Neural cell (in vitro differentiated cells): Measurements from ENCODE around the gene WDR54. TPM values are rescaled to one million over a fixed set of nuclear protein-coding genes. Genes with fewer than 3 reads are reported as not detected.

ENCODE experiments used
- H2AFZ ChIP-seq: fragments of 200-600, 300-800 bp; sonication (generic), shearing (Covaris generic); 2 replicates; pipeline ENCODE4 v1.6.0; 2014; ENCODE audit warnings: low read depth, mild to moderate bottlenecking, antibody characterized with exemption, low read length, moderate library complexity
- H3F3A ChIP-seq: fragments of 200-600 bp; shearing (Covaris generic); 2 replicates; pipeline ENCODE4 v1.6.1; 2016; ENCODE audit warnings: mild to moderate bottlenecking, moderate library complexity, mixed read lengths, antibody characterized with exemption, low read length; ENCODE audit not compliant: insufficient read depth, poor library complexity, severe bottlenecking
- H3K27ac ChIP-seq: fragments of 200-600, 300-800 bp; sonication (generic), shearing (Covaris generic); 2 replicates; pipeline ENCODE4 v1.5.1; 2014; ENCODE audit warnings: mild to moderate bottlenecking, low read length, moderate library complexity
- H3K27me3 ChIP-seq: fragments of 300-800, 200-600 bp; sonication (generic), shearing (Covaris generic); 2 replicates; pipeline ENCODE4 v1.6.0; 2014; ENCODE audit warnings: mild to moderate bottlenecking, low read depth, low read length, moderate library complexity; ENCODE audit not compliant: insufficient read depth
- H3K36me3 ChIP-seq: fragments of 300-800, 200-600 bp; sonication (generic), shearing (Covaris generic); 2 replicates; pipeline ENCODE4 v1.5.1; 2014; ENCODE audit warnings: mild to moderate bottlenecking, antibody characterized with exemption, low read length, moderate library complexity; ENCODE audit not compliant: insufficient read depth
- H3K4me2 ChIP-seq: fragments of 300-800, 200-600 bp; sonication (generic), shearing (Covaris generic); 2 replicates; pipeline ENCODE4 v1.6.0; 2014; ENCODE audit warnings: mild to moderate bottlenecking, low read length
- H3K4me3 ChIP-seq: fragments of 300-800, 200-600 bp; sonication (generic), shearing (Covaris generic); 2 replicates; pipeline ENCODE4 v1.5.1; 2014; ENCODE audit warnings: mild to moderate bottlenecking, low read length, moderate library complexity
- H3K79me2 ChIP-seq: fragments of 200-600 bp; shearing (Covaris generic); replicated peaks from 2 replicates; pipeline ENCODE4 v1.6.0; 2014; ENCODE audit warnings: mild to moderate bottlenecking, low read length, moderate library complexity; ENCODE audit not compliant: insufficient read depth
- H3K9ac ChIP-seq: fragments of 300-800, 200-600 bp; sonication (generic), shearing (Covaris generic); 2 replicates; pipeline ENCODE4 v1.6.1; 2016; ENCODE audit warnings: mild to moderate bottlenecking, low read length, mixed read lengths
- H3K9me2 ChIP-seq: fragments of 200-600 bp; shearing (Covaris generic); 2 replicates; pipeline ENCODE4 v1.6.1; 2016; ENCODE audit warnings: mild to moderate bottlenecking, low read length, mixed read lengths; ENCODE audit not compliant: insufficient read depth
- H3K9me3 ChIP-seq: fragments of 200-600, 300-800 bp; sonication (generic), shearing (Covaris generic); 2 replicates; pipeline ENCODE4 v1.6.1; 2016; ENCODE audit warnings: mild to moderate bottlenecking, mixed run types, low read length, moderate library complexity, mixed read lengths
- H4K20me1 ChIP-seq: fragments of 200-600 bp; shearing (Covaris generic); 2 replicates; pipeline ENCODE4 v1.6.1; 2016; ENCODE audit warnings: mild to moderate bottlenecking, mixed run types; ENCODE audit not compliant: insufficient read depth
- CTCF ChIP-seq: fragments of 450-650 bp; IDR thresholded peaks from 2 replicates; pipeline ENCODE4 v1.5.1; 2014; ENCODE audit warnings: antibody characterized with exemption, mild to moderate bottlenecking, moderate library complexity; ENCODE audit not compliant: poor library complexity, severe bottlenecking
- EP300 ChIP-seq: fragments of 450-650 bp; conservative IDR thresholded peaks from 2 replicates; pipeline ENCODE4 v1.6.1; 2014; ENCODE audit warnings: antibody characterized with exemption, mild to moderate bottlenecking, moderate library complexity; ENCODE audit not compliant: poor library complexity, severe bottlenecking
- EZH2 ChIP-seq: fragments of 200-600, 300-800 bp; shearing (Covaris generic), sonication (generic); IDR thresholded peaks from 2 replicates; pipeline ENCODE4 v1.6.1; 2014; ENCODE audit warnings: antibody characterized with exemption, low read length, borderline replicate concordance, mild to moderate bottlenecking; ENCODE audit not compliant: insufficient read depth, poor library complexity, severe bottlenecking
- MXI1 ChIP-seq: fragments of 450-650 bp; conservative IDR thresholded peaks from 2 replicates; pipeline ENCODE4 v1.6.1; 2014; ENCODE audit warnings: antibody characterized with exemption, mild to moderate bottlenecking; ENCODE audit not compliant: poor library complexity, severe bottlenecking
- POLR2AphosphoS5 ChIP-seq: IDR thresholded peaks from 2 replicates; pipeline ENCODE4 v1.6.1; 2012
- RAD21 ChIP-seq: fragments of 450-650 bp; conservative IDR thresholded peaks from 2 replicates; pipeline ENCODE4 v1.6.1; 2014; ENCODE audit warnings: antibody characterized with exemption, mild to moderate bottlenecking, moderate library complexity
- REST ChIP-seq: IDR thresholded peaks from 2 replicates; pipeline ENCODE4 v1.6.1; 2012; ENCODE audit warnings: borderline replicate concordance
- SMC3 ChIP-seq: fragments of 450-650 bp; conservative IDR thresholded peaks from 2 replicates; pipeline ENCODE4 v1.6.1; 2014; ENCODE audit warnings: antibody characterized with exemption, mild to moderate bottlenecking, moderate library complexity; ENCODE audit not compliant: poor library complexity
- TAF1 ChIP-seq: IDR thresholded peaks from 2 replicates; pipeline ENCODE4 v1.6.1; 2012; ENCODE audit warnings: low read depth
- polyA plus RNA-seq: library from polyadenylated mRNA; depleted of rRNA; stranded (reverse); fragments of >200 nt; gene quantifications from 2 replicates; pipeline ENCODE4 v1.2.3, GENCODE V29; 2014

WDR54 gene
- polyA plus RNA-seq, 1 donor from 2014 or later: 110 TPM

- Histone ChIP-seq H3K9me2 (no peaks in the 10 kb centered on the region), H3K27ac (no peak overlapping the region), H4K20me1 (no peaks in the 10 kb centered on the region), H3K27me3 (no peaks in the 10 kb centered on the region), H3K36me3 (no peaks in the 10 kb centered on the region), H3K4me2 (no peak overlapping the region), H3K4me3 (no peak overlapping the region), H3K9ac (no peak overlapping the region), H3F3A (no peaks in the 10 kb centered on the region), H3K9me3 (no peaks in the 10 kb centered on the region), H2AFZ (no peak overlapping the region), H3K79me2 (peaks cover 93% of the 10 kb centered on the region)
- TF ChIP-seq EP300: no peak
- no peak for TF ChIP-seq EZH2
- no peak for TF ChIP-seq CTCF
- no peak for TF ChIP-seq REST
- no peak for TF ChIP-seq TAF1
- no peak for TF ChIP-seq MXI1
- no peak for TF ChIP-seq POLR2AphosphoS5
- no peak for TF ChIP-seq RAD21
- no peak for TF ChIP-seq SMC3
Observed at GRCh38 chr2:74384051-74384450, 37.5 kb upstream of the WDR54 start.

- H3K79me2 ChIP-seq: peaks cover 93% of the 10 kb centered on the region
- TF ChIP-seq TAF1: peak; percentile 30
- TF ChIP-seq EZH2: no peak
- TF ChIP-seq CTCF: no peak
- peak; percentile 81 for TF ChIP-seq REST
- no peak for TF ChIP-seq EP300
- TF ChIP-seq SMC3: peak; percentile 31
- TF ChIP-seq RAD21: no peak
- peak; percentile 73 for TF ChIP-seq POLR2AphosphoS5
- TF ChIP-seq MXI1: peak; percentile 60
- no peaks in the 10 kb centered on the region for H3F3A ChIP-seq
- H4K20me1 ChIP-seq: no peaks in the 10 kb centered on the region
- peak overlapping the region; percentile 89 for H3K4me2 ChIP-seq
- H3K9ac ChIP-seq: peak overlapping the region; percentile 75
- H3K9me2 ChIP-seq: no peaks in the 10 kb centered on the region
- no peaks in the 10 kb centered on the region for H3K36me3 ChIP-seq
- no peaks in the 10 kb centered on the region for H3K9me3 ChIP-seq
- peak overlapping the region; percentile 84 for H3K4me3 ChIP-seq
- no peaks in the 10 kb centered on the region for H3K27me3 ChIP-seq
- H2AFZ ChIP-seq: peak overlapping the region; percentile 52
- H3K27ac ChIP-seq: peak overlapping the region; percentile 94
Observed at GRCh38 chr2:74385396-74385795, 36.1 kb upstream of the WDR54 start.
